ENCODE results near the gene WDR76. TPM values are rescaled to one million over a fixed set of nuclear protein-coding genes. Genes with fewer than 3 reads are reported as not detected.

Gene WDR76
- total RNA-seq, 2 experiments from 2014 or later, result 76.8 to 89.2 TPM

GRCh38 chr15:43908516-43909050 is 81.8 kb downstream of the WDR76 start:
- Mint-ChIP-seq H3K4me3 (no peak overlapping the region), H3K36me3 (ENCODE audit: low read depth) (no peaks in the 10 kb centered on the region), H3K27ac (no peak overlapping the region), H3K27me3 (no peaks in the 10 kb centered on the region), H3K4me1 (peaks cover 2% of the 10 kb centered on the region), H3K9me3 (no peaks in the 10 kb centered on the region)
- CTCF ChIA-PET, result no interaction called here
- POLR2A ChIA-PET, result no interaction called here
- DNase-seq, result no peak

- Mint-ChIP-seq H3K36me3 (ENCODE audit: low read depth) (no peaks in the 10 kb centered on the region), H3K4me1 (no peaks in the 10 kb centered on the region), H3K27ac (no peak overlapping the region), H3K27me3 (no peaks in the 10 kb centered on the region), H3K9me3 (no peaks in the 10 kb centered on the region), H3K4me3 (no peak overlapping the region)
- ChIA-PET CTCF (interaction anchor here (1.0 kb wide), 1 partner anchor 10 kb away, joined by 4 read pairs; no protein-coding TSS in a partner anchor), POLR2A (no interaction called here)
- DNase-seq, result no peak
These were observed 84.5 kb downstream of the WDR76 start for GRCh38 chr15:43911235-43911781.

- CTCF ChIA-PET, result no interaction called here
- POLR2A ChIA-PET, result no interaction called here
- Mint-ChIP-seq H3K4me3 (no peak overlapping the region), H3K27ac (no peak overlapping the region), H3K27me3 (no peaks in the 10 kb centered on the region), H3K4me1 (no peaks in the 10 kb centered on the region), H3K9me3 (no peaks in the 10 kb centered on the region), H3K36me3 (ENCODE audit: low read depth) (no peaks in the 10 kb centered on the region)
- DNase-seq, result no peak
These were observed 85.4 kb downstream of the WDR76 start for GRCh38 chr15:43912208-43912607.

DNA sequence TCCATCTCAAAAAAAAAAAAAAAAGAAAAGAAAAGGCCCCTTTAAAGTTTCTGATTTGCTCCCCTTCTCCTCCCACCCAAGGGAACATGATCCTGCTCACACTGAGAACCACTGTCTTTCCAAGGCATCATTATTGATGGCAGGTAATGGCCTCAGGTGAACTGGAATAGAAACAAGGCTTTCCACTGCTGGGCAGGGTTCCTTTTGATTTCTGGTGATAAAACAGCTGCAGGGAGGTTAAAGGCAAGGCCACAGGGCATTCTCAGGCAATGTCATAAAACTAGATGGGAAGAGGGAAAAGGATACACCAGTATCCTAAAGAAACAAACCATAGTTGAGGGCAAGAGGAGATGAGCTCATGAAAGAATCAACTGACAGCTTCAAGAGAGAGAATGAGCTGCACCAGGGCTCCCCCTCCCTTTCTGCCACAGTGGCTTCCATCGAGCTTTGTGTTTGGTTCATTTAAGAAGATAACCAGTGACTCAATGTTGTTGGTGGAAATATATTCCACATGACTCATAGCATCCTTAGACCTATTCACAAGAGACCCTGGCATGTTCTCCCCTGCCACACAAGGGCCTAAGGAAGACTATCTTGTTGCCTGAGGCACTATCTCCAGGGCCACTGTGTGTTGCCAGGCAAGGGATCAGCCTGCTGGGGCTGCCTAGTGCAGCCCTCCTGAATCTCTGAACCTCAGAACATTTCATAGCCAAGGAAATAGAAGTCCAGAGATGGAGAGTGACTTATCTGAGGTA is 86.4 kb downstream of the WDR76 start:
- CTCF ChIA-PET, result no interaction called here

DNA sequence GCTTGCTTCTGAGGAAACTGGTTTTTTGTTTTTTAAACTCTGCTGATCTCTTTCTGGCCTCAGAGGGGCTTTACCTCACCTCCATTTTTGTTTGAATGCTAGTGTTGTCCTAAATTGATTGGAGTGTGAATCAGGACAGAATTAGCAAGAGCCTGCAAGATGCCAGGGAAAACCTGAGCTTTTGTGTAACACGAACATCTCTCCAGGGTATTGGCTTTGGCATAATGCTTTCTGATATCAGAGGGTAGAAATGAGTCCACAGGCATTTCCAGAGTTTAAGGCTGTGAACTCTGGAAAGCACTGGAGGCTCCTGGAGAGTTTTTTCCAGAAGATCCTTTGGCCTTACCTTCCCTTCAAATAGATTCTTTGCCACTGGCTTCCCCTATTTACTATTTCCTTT is 87.1 kb downstream of the WDR76 start:
- Mint-ChIP-seq H3K9me3 (no peaks in the 10 kb centered on the region), H3K4me1 (no peaks in the 10 kb centered on the region), H3K27ac (no peak overlapping the region), H3K4me3 (no peak overlapping the region), H3K27me3 (no peaks in the 10 kb centered on the region), H3K36me3 (ENCODE audit: low read depth) (no peaks in the 10 kb centered on the region)
- CTCF ChIA-PET, result no interaction called here
- POLR2A ChIA-PET, result no interaction called here
- DNase-seq, result no peak

More for the DNA sequence above, 86.4 kb downstream of the WDR76 start:
- POLR2A ChIA-PET, result no interaction called here
- DNase-seq, result no peak
- Mint-ChIP-seq H3K27me3 (no peaks in the 10 kb centered on the region), H3K36me3 (ENCODE audit: low read depth) (no peaks in the 10 kb centered on the region), H3K9me3 (no peaks in the 10 kb centered on the region), H3K4me1 (no peaks in the 10 kb centered on the region), H3K4me3 (no peak overlapping the region), H3K27ac (no peak overlapping the region)

- ChIA-PET POLR2A (interaction anchor here (0.5 kb wide), 1 partner anchor 102 kb away, joined by 3 read pairs; no protein-coding TSS in a partner anchor), CTCF (no interaction called here)
- no peaks in the 10 kb centered on the region for H3K27me3 Mint-ChIP-seq
- H3K4me1 Mint-ChIP-seq, result no peaks in the 10 kb centered on the region
- DNase-seq, result no peak
- H3K9me3 Mint-ChIP-seq, result no peaks in the 10 kb centered on the region
- H3K36me3 Mint-ChIP-seq (ENCODE audit: low read depth), result no peaks in the 10 kb centered on the region
- no peak overlapping the region for H3K27ac Mint-ChIP-seq
- H3K4me3 Mint-ChIP-seq, result no peak overlapping the region
These were observed 89.0 kb downstream of the WDR76 start for GRCh38 chr15:43915631-43916325.

DNA sequence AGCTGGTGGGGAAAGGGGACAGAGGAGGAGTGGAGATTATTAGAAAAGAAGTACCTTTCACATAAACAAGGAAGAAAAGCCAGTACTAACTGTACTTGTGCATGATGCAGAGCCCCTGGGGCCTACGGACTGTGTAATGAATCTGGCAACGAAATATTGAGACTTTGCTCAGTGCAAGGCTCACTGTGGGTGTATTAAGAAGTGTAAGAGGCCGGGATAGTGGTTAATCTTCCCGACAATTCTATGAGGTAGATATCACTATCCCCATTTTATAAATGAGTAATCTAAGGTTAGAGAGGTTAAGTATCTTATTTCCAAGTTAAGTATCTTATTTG is 89.5 kb downstream of the WDR76 start:
- POLR2A ChIA-PET, result interaction anchor here (0.5 kb wide), 1 partner anchor 101 kb away, joined by 3 read pairs; no protein-coding TSS in a partner anchor
- H3K27ac Mint-ChIP-seq, result no peak overlapping the region
- no peak overlapping the region for H3K4me3 Mint-ChIP-seq
- CTCF ChIA-PET, result interaction anchor here (0.5 to 1.0 kb wide), 2 partner anchors 15 to 21 kb away, joined by 3 to 4 read pairs; no protein-coding TSS in a partner anchor
- no peaks in the 10 kb centered on the region for H3K9me3 Mint-ChIP-seq
- no peaks in the 10 kb centered on the region for H3K27me3 Mint-ChIP-seq
- H3K36me3 Mint-ChIP-seq (ENCODE audit: low read depth), result no peaks in the 10 kb centered on the region
- H3K4me1 Mint-ChIP-seq, result no peaks in the 10 kb centered on the region
- no peak for DNase-seq

Small RNA genes lying within 50 kb of the gene (microRNA-seq; reads per million reads assigned to microRNA genes)
- gene MIR1282 (ENCODE audit: borderline microRNAs expressed, borderline replicate concordance), result not detected

Other genes starting within 250 kb of the WDR76 start
- gene PPIP5K1, start 236.8 kb upstream of the WDR76 start, total RNA-seq, result 10 to 100 TPM; 24.0 to 24.3 TPM
- not detected for gene CKMT1B, start 233.0 kb upstream of the WDR76 start, total RNA-seq
- gene STRC, start 208.2 kb upstream of the WDR76 start, total RNA-seq, result under 1 TPM; 0.20 to 0.33 TPM
- 1 to 10 TPM; 1.4 to 1.5 TPM for gene CATSPER2, start 178.2 kb upstream of the WDR76 start, total RNA-seq
- not detected for gene CKMT1A, start 133.1 kb upstream of the WDR76 start, total RNA-seq
- 100 to 1,000 TPM; 304 to 330 TPM for gene PDIA3, start 80.6 kb upstream of the WDR76 start, total RNA-seq
- 1 to 10 TPM; 2.5 to 2.9 TPM for gene ELL3, start 50.0 kb upstream of the WDR76 start, total RNA-seq
- 100 to 1,000 TPM; 956 to 981 TPM for gene SERF2, start 34.7 kb upstream of the WDR76 start, total RNA-seq
- gene SERINC4, start 26.8 kb upstream of the WDR76 start, total RNA-seq, result under 1 TPM; 0.37 to 0.50 TPM
- 10 to 100 TPM; 15.0 to 18.1 TPM for gene HYPK, start 26.4 kb upstream of the WDR76 start, total RNA-seq
- gene MFAP1, start 2.3 kb upstream of the WDR76 start, total RNA-seq, result 10 to 100 TPM; 38.8 to 42.2 TPM